Spleen (tissue), 7 donors: ENCODE measurements around the gene FAM9C.

Experiments
- CTCF ChIP-seq, 11 experiments: fragments of 200-600 bp in 7 of 11; fragments of 450-650 bp in 4 of 11; sonication (generic) in 4 of 11; IDR thresholded peaks in 8 of 11; conservative IDR thresholded peaks in 3 of 11; 1 replicate in 7 of 11; 2 replicates in 4 of 11; pipeline versions ENCODE4 v1.4.0 to v1.8.0; 2016 to 2021; ENCODE audit warnings: antibody characterized with exemption in 11 of 11, inconsistent platforms in 4 of 11, mild to moderate bottlenecking in 1 of 11
- POLR2A ChIP-seq, 3 donors: fragments of 450-650 bp; IDR thresholded peaks; one replicate each; pipeline ENCODE4 v1.5.1; 2017; ENCODE audit warnings: antibody characterized with exemption in 3 of 3, mild to moderate bottlenecking in 1 of 3
- POLR2AphosphoS5 ChIP-seq, 3 donors: sonication (generic); formaldehyde crosslinking; IDR thresholded peaks; one replicate each; pipeline ENCODE4 v1.5.1; 2017; ENCODE audit warnings: antibody characterized with exemption in 3 of 3
- donor health status: DM: no; HTN: no; CAD: no; lungs with moderate emphysema.
- donor health status: DM: no; HTN: no; CAD: no.
- donor health status: DM: no; HTN: no; CAD: no.

DNA sequence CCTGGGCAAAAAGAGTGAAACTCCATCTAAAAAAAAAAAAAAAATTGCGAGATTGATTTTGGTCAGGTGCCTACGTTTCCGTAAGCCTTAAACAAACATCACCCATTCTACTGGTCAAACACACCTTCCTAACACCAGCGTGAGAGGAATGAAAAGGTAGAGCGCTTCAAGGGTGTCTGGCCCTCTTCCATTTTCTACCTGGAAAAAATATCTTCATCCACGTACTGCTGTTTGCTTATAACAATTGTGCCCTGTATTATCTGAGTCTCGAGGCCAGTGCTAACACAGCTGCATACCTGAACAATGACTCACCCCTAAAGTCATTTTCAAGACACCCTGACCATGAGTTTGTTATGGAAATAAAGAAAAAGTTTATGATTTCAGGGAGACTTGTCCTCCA lies 55.6 kb downstream of the FAM9C start:
- TF ChIP-seq CTCF (IDR thresholded peaks at IDR 0.05 in 8 of 11, conservative IDR thresholded peaks at IDR 0.05 in 3 of 11) (no peak), POLR2A (IDR thresholded peaks at IDR 0.05) (no peak), POLR2AphosphoS5 (IDR thresholded peaks at IDR 0.05) (no peak)
